ENCODE data around the gene SLC15A5.

Gene SLC15A5

GRCh38 chr12:16282978-16283377 is 5.5 kb upstream of the SLC15A5 start:
- Histone ChIP-seq H3K18ac (ENCODE audit: low read length) (no peak overlapping the region), H3K9ac (ENCODE audit: low read depth, low read length, poor library complexity) (no peak overlapping the region), H2AFZ (ENCODE audit: low read length) (no peak overlapping the region), H3K4me1 (ENCODE audit: control insufficient read depth in 2 of 2, insufficient read depth in 1 of 2, low read depth in 1 of 2, low read length in 2 of 2) (no peaks in the 10 kb centered on the region), H3K23ac (ENCODE audit: low read depth, low read length, poor library complexity) (no peak overlapping the region), H3K4me3 (ENCODE audit: low read length in 2 of 2) (no peak overlapping the region), H3K4me2 (ENCODE audit: insufficient read depth, low read length, poor library complexity, severe bottlenecking) (no peak overlapping the region), H4K8ac (ENCODE audit: low read depth, low read length) (no peak overlapping the region), H4K91ac (ENCODE audit: low read depth, low read length, poor library complexity) (no peak overlapping the region), H3K36me3 (replicated peaks in 1 of 2; ENCODE audit: control insufficient read depth in 2 of 2, insufficient read depth in 2 of 2, low read length in 2 of 2) (no peaks in the 10 kb centered on the region), H3K27me3 (ENCODE audit: control insufficient read depth in 3 of 3, insufficient read depth in 3 of 3, low read depth in 1 of 3, low read length in 3 of 3) (no peaks in the 10 kb centered on the region), H3K27ac (replicated peaks; ENCODE audit: low read length) (no peak overlapping the region), H3K9me3 (replicated peaks in 1 of 2; ENCODE audit: control insufficient read depth in 2 of 2, insufficient read depth in 1 of 2, low read depth in 1 of 2, low read length in 2 of 2) (no peaks in the 10 kb centered on the region), H3K4ac (ENCODE audit: low read length) (no peak overlapping the region), H3K14ac (ENCODE audit: low read length) (no peak overlapping the region), H2AK5ac (ENCODE audit: low read depth, low read length) (no peak overlapping the region), H2BK12ac (ENCODE audit: low read length) (no peak overlapping the region), H2BK120ac (ENCODE audit: low read depth, low read length) (no peak overlapping the region), H2BK5ac (ENCODE audit: low read length) (no peak overlapping the region), H3K79me1 (ENCODE audit: low read depth, low read length) (no peaks in the 10 kb centered on the region), H2BK15ac (ENCODE audit: low read length) (no peak overlapping the region)
- WGBS, 2 donors (ENCODE audit: extremely low coverage in 2 of 2, insufficient read length in 2 of 2, insufficient replicate concordance in 1 of 2), result no CpG with 5 or more reads among the region's 2 CpGs
- DNase-seq (ENCODE audit: low spot score), result no peak

- no peak overlapping the region for H3K14ac ChIP-seq (ENCODE audit: low read length)
- DNase-seq (ENCODE audit: low spot score), result no peak
- H2BK12ac ChIP-seq (ENCODE audit: low read length), result no peak overlapping the region
- H2BK5ac ChIP-seq (ENCODE audit: low read length), result no peak overlapping the region
- H3K4me2 ChIP-seq (ENCODE audit: insufficient read depth, low read length, poor library complexity, severe bottlenecking), result no peak overlapping the region
- H3K27me3 ChIP-seq (ENCODE audit: control insufficient read depth in 3 of 3, insufficient read depth in 3 of 3, low read depth in 1 of 3, low read length in 3 of 3), result no peaks in the 10 kb centered on the region
- no peak overlapping the region for H3K4me3 ChIP-seq (ENCODE audit: low read length in 2 of 2)
- no peaks in the 10 kb centered on the region for H3K36me3 ChIP-seq (replicated peaks in 1 of 2; ENCODE audit: control insufficient read depth in 2 of 2, insufficient read depth in 2 of 2, low read length in 2 of 2)
- H2AFZ ChIP-seq (ENCODE audit: low read length), result no peak overlapping the region
- no peak overlapping the region for H3K4ac ChIP-seq (ENCODE audit: low read length)
- no peak overlapping the region for H4K8ac ChIP-seq (ENCODE audit: low read depth, low read length)
- no peaks in the 10 kb centered on the region for H3K79me1 ChIP-seq (ENCODE audit: low read depth, low read length)
- no peak overlapping the region for H3K23ac ChIP-seq (ENCODE audit: low read depth, low read length, poor library complexity)
- no CpG with 5 or more reads among the region's 2 CpGs for WGBS, 2 donors (ENCODE audit: extremely low coverage in 2 of 2, insufficient read length in 2 of 2, insufficient replicate concordance in 1 of 2)
- no peaks in the 10 kb centered on the region for H3K4me1 ChIP-seq (ENCODE audit: control insufficient read depth in 2 of 2, insufficient read depth in 1 of 2, low read depth in 1 of 2, low read length in 2 of 2)
- no peak overlapping the region for H2AK5ac ChIP-seq (ENCODE audit: low read depth, low read length)
- H4K91ac ChIP-seq (ENCODE audit: low read depth, low read length, poor library complexity), result no peak overlapping the region
- no peak overlapping the region for H2BK120ac ChIP-seq (ENCODE audit: low read depth, low read length)
- no peaks in the 10 kb centered on the region for H3K9me3 ChIP-seq (replicated peaks in 1 of 2; ENCODE audit: control insufficient read depth in 2 of 2, insufficient read depth in 1 of 2, low read depth in 1 of 2, low read length in 2 of 2)
- no peak overlapping the region for H3K27ac ChIP-seq (replicated peaks; ENCODE audit: low read length)
- no peak overlapping the region for H3K9ac ChIP-seq (ENCODE audit: low read depth, low read length, poor library complexity)
- H2BK15ac ChIP-seq (ENCODE audit: low read length), result no peak overlapping the region
- no peak overlapping the region for H3K18ac ChIP-seq (ENCODE audit: low read length)
These were observed 4.6 kb upstream of the SLC15A5 start for GRCh38 chr12:16282081-16282480.

- no peak overlapping the region for H3K4ac ChIP-seq (ENCODE audit: low read length)
- H3K9me3 ChIP-seq (replicated peaks in 1 of 2; ENCODE audit: control insufficient read depth in 2 of 2, insufficient read depth in 1 of 2, low read depth in 1 of 2, low read length in 2 of 2), result no peaks in the 10 kb centered on the region
- no peaks in the 10 kb centered on the region for H3K27me3 ChIP-seq (ENCODE audit: control insufficient read depth in 3 of 3, insufficient read depth in 3 of 3, low read depth in 1 of 3, low read length in 3 of 3)
- no CpG with 5 or more reads among the region's 3 CpGs for WGBS, 2 donors (ENCODE audit: extremely low coverage in 2 of 2, insufficient read length in 2 of 2, insufficient replicate concordance in 1 of 2)
- H4K8ac ChIP-seq (ENCODE audit: low read depth, low read length), result no peak overlapping the region
- no peak overlapping the region for H3K4me2 ChIP-seq (ENCODE audit: insufficient read depth, low read length, poor library complexity, severe bottlenecking)
- H2AFZ ChIP-seq (ENCODE audit: low read length), result no peak overlapping the region
- H3K36me3 ChIP-seq (replicated peaks in 1 of 2; ENCODE audit: control insufficient read depth in 2 of 2, insufficient read depth in 2 of 2, low read length in 2 of 2), result no peaks in the 10 kb centered on the region
- no peak overlapping the region for H3K27ac ChIP-seq (replicated peaks; ENCODE audit: low read length)
- H3K79me1 ChIP-seq (ENCODE audit: low read depth, low read length), result no peaks in the 10 kb centered on the region
- H3K4me3 ChIP-seq (ENCODE audit: low read length in 2 of 2), result no peak overlapping the region
- no peak overlapping the region for H3K23ac ChIP-seq (ENCODE audit: low read depth, low read length, poor library complexity)
- no peak overlapping the region for H2BK12ac ChIP-seq (ENCODE audit: low read length)
- no peak overlapping the region for H3K18ac ChIP-seq (ENCODE audit: low read length)
- no peak for DNase-seq (ENCODE audit: low spot score)
- H2BK120ac ChIP-seq (ENCODE audit: low read depth, low read length), result no peak overlapping the region
- no peak overlapping the region for H3K14ac ChIP-seq (ENCODE audit: low read length)
- no peaks in the 10 kb centered on the region for H3K4me1 ChIP-seq (ENCODE audit: control insufficient read depth in 2 of 2, insufficient read depth in 1 of 2, low read depth in 1 of 2, low read length in 2 of 2)
- no peak overlapping the region for H2BK5ac ChIP-seq (ENCODE audit: low read length)
- H2BK15ac ChIP-seq (ENCODE audit: low read length), result no peak overlapping the region
- no peak overlapping the region for H3K9ac ChIP-seq (ENCODE audit: low read depth, low read length, poor library complexity)
- H2AK5ac ChIP-seq (ENCODE audit: low read depth, low read length), result no peak overlapping the region
- no peak overlapping the region for H4K91ac ChIP-seq (ENCODE audit: low read depth, low read length, poor library complexity)
These were observed 3.7 kb upstream of the SLC15A5 start for GRCh38 chr12:16281157-16281556.

- H2BK15ac ChIP-seq (ENCODE audit: low read length), result no peak overlapping the region
- H3K27ac ChIP-seq (replicated peaks; ENCODE audit: low read length), result no peak overlapping the region
- H3K9me3 ChIP-seq (replicated peaks in 1 of 2; ENCODE audit: control insufficient read depth in 2 of 2, insufficient read depth in 1 of 2, low read depth in 1 of 2, low read length in 2 of 2), result no peaks in the 10 kb centered on the region
- no peak overlapping the region for H3K9ac ChIP-seq (ENCODE audit: low read depth, low read length, poor library complexity)
- H3K36me3 ChIP-seq (replicated peaks in 1 of 2; ENCODE audit: control insufficient read depth in 2 of 2, insufficient read depth in 2 of 2, low read length in 2 of 2), result no peaks in the 10 kb centered on the region
- DNase-seq (ENCODE audit: low spot score), result no peak
- H4K91ac ChIP-seq (ENCODE audit: low read depth, low read length, poor library complexity), result no peak overlapping the region
- H3K14ac ChIP-seq (ENCODE audit: low read length), result no peak overlapping the region
- no peak overlapping the region for H3K4me2 ChIP-seq (ENCODE audit: insufficient read depth, low read length, poor library complexity, severe bottlenecking)
- no peak overlapping the region for H2BK5ac ChIP-seq (ENCODE audit: low read length)
- no peak overlapping the region for H3K23ac ChIP-seq (ENCODE audit: low read depth, low read length, poor library complexity)
- no peak overlapping the region for H3K4me3 ChIP-seq (ENCODE audit: low read length in 2 of 2)
- H4K8ac ChIP-seq (ENCODE audit: low read depth, low read length), result no peak overlapping the region
- H3K79me1 ChIP-seq (ENCODE audit: low read depth, low read length), result no peaks in the 10 kb centered on the region
- no peak overlapping the region for H3K4ac ChIP-seq (ENCODE audit: low read length)
- WGBS, 2 donors (ENCODE audit: extremely low coverage in 2 of 2, insufficient read length in 2 of 2, insufficient replicate concordance in 1 of 2), result no CpG with 5 or more reads among the region's 3 CpGs
- no peak overlapping the region for H3K18ac ChIP-seq (ENCODE audit: low read length)
- no peaks in the 10 kb centered on the region for H3K27me3 ChIP-seq (ENCODE audit: control insufficient read depth in 3 of 3, insufficient read depth in 3 of 3, low read depth in 1 of 3, low read length in 3 of 3)
- H2BK120ac ChIP-seq (ENCODE audit: low read depth, low read length), result no peak overlapping the region
- H2BK12ac ChIP-seq (ENCODE audit: low read length), result no peak overlapping the region
- H2AK5ac ChIP-seq (ENCODE audit: low read depth, low read length), result no peak overlapping the region
- H3K4me1 ChIP-seq (ENCODE audit: control insufficient read depth in 2 of 2, insufficient read depth in 1 of 2, low read depth in 1 of 2, low read length in 2 of 2), result peaks cover 0 to 1% of the 10 kb centered on the region in 2 donors
- H2AFZ ChIP-seq (ENCODE audit: low read length), result no peak overlapping the region
These were observed 5.3 kb downstream of the SLC15A5 start for GRCh38 chr12:16272222-16272621.

All from neuronal stem cell (in vitro differentiated cells).